ENCODE measurements around the gene LSM3. TPM values are rescaled to one million over a fixed set of nuclear protein-coding genes. Genes with fewer than 3 reads are reported as not detected.

Gene LSM3
- total RNA-seq, 6 experiments from 2014 or later, result 15.5 to 21.1 (median 18.7) TPM

GRCh38 chr3:14238356-14238755 lies 59.7 kb downstream of the LSM3 start:
- TF ChIP-seq CTCF (IDR thresholded peaks at IDR 0.05), result no peak
- Mint-ChIP-seq H3K9me3 (peaks cover 4% of the 10 kb centered on the region), H3K36me3 (ENCODE audit: low read depth) (peaks cover 8% of the 10 kb centered on the region), H3K4me1 (ENCODE audit: low read depth) (peaks cover 22% of the 10 kb centered on the region), H3K4me3 (no peak overlapping the region), H3K27me3 (ENCODE audit: insufficient read depth) (peaks cover 7% of the 10 kb centered on the region; the same call in 1 of the 2 replicates), H3K27ac (no peak overlapping the region)
- DNase-seq, result no peak

GRCh38 chr3:14238930-14239329 lies 60.3 kb downstream of the LSM3 start:
- H3K4me1 Mint-ChIP-seq (ENCODE audit: low read depth), result peaks cover 22% of the 10 kb centered on the region
- no peak overlapping the region for H3K27ac Mint-ChIP-seq
- DNase-seq, result no peak
- no peaks in the 10 kb centered on the region for H3K9me3 Mint-ChIP-seq
- no peak overlapping the region for H3K4me3 Mint-ChIP-seq
- no peak for TF ChIP-seq CTCF (IDR thresholded peaks at IDR 0.05)
- peaks cover 5% of the 10 kb centered on the region; the same call in 1 of the 2 replicates for H3K36me3 Mint-ChIP-seq (ENCODE audit: low read depth)
- H3K27me3 Mint-ChIP-seq (ENCODE audit: insufficient read depth), result peaks cover 7% of the 10 kb centered on the region; the same call in 1 of the 2 replicates

GRCh38 chr3:14239940-14240339 lies 61.3 kb downstream of the LSM3 start:
- no peaks in the 10 kb centered on the region; the same call in 1 of the 2 replicates for H3K36me3 Mint-ChIP-seq (ENCODE audit: low read depth)
- H3K27me3 Mint-ChIP-seq (ENCODE audit: insufficient read depth), result peaks cover 9% of the 10 kb centered on the region; the same call in 1 of the 2 replicates
- no peak for TF ChIP-seq CTCF (IDR thresholded peaks at IDR 0.05)
- no peak for DNase-seq
- no peak overlapping the region for H3K27ac Mint-ChIP-seq
- no peak overlapping the region for H3K4me3 Mint-ChIP-seq
- peaks cover 14% of the 10 kb centered on the region for H3K4me1 Mint-ChIP-seq (ENCODE audit: low read depth)
- H3K9me3 Mint-ChIP-seq, result no peaks in the 10 kb centered on the region

GRCh38 chr3:14240366-14240765 lies 61.7 kb downstream of the LSM3 start:
- Mint-ChIP-seq H3K4me3 (no peak overlapping the region), H3K27me3 (ENCODE audit: insufficient read depth) (peaks cover 9% of the 10 kb centered on the region; the same call in 1 of the 2 replicates), H3K36me3 (ENCODE audit: low read depth) (no peaks in the 10 kb centered on the region; the same call in 1 of the 2 replicates), H3K4me1 (ENCODE audit: low read depth) (peaks cover 9% of the 10 kb centered on the region), H3K27ac (no peak overlapping the region), H3K9me3 (no peaks in the 10 kb centered on the region)
- no peak for TF ChIP-seq CTCF (IDR thresholded peaks at IDR 0.05)
- DNase-seq, result no peak

GRCh38 chr3:14241716-14242115 lies 63.1 kb downstream of the LSM3 start:
- no peak for TF ChIP-seq CTCF (IDR thresholded peaks at IDR 0.05)
- Mint-ChIP-seq H3K36me3 (ENCODE audit: low read depth) (no peaks in the 10 kb centered on the region; the same call in 1 of the 2 replicates), H3K9me3 (no peaks in the 10 kb centered on the region), H3K27ac (no peak overlapping the region), H3K4me1 (ENCODE audit: low read depth) (peaks cover 12% of the 10 kb centered on the region; the same call in 1 of the 2 replicates), H3K4me3 (no peak overlapping the region), H3K27me3 (ENCODE audit: insufficient read depth) (peaks cover 9% of the 10 kb centered on the region; the same call in 1 of the 2 replicates)
- no peak for DNase-seq

Measured in HFFc6 (cell line).